Ovary (tissue), 9 donors: ENCODE results near the gene FTO. TPM values are rescaled to one million over a fixed set of nuclear protein-coding genes. Genes with fewer than 3 reads are reported as not detected.

Experiments used
- DNase-seq, 5 donors: peaks; one replicate each; pipeline ENCODE4 v3.0.0-alpha.2; 2019 to 2020
- H3K27ac ChIP-seq, 2 donors: fragments of 200-600 bp; one replicate each; pipeline versions ENCODE4 v1.5.1 to v1.8.0; 2019 to 2022
- H3K27me3 ChIP-seq: fragments of 200-600 bp; one replicate; pipeline ENCODE4 v1.8.0; 2022
- H3K36me3 ChIP-seq: fragments of 200-600 bp; sonication (generic); one replicate; pipeline ENCODE4 v1.5.1; 2019
- H3K4me1 ChIP-seq: one replicate; pipeline ENCODE4 v1.8.1; 2013; ENCODE audit warnings: mild to moderate bottlenecking, moderate library complexity; ENCODE audit not compliant: insufficient read depth
- H3K4me3 ChIP-seq: fragments of 200-600 bp; sonication (generic); one replicate; pipeline ENCODE4 v1.5.1; 2017
- H3K9me3 ChIP-seq, 2 donors: fragments of 200-600 bp in 1 of 2; sonication (generic) in 1 of 2; one replicate each; pipeline versions ENCODE4 v1.5.1 to v1.8.1; 2013 to 2019; ENCODE audit warnings: mild to moderate bottlenecking in 1 of 2, moderate library complexity in 1 of 2
- CTCF ChIP-seq, 3 donors: fragments of 450-650 bp in 2 of 3; fragments of 200-600 bp in 1 of 3; IDR thresholded peaks; one replicate each; pipeline versions ENCODE4 v1.5.1 to v1.8.0; 2016 to 2022; ENCODE audit warnings: antibody characterized with exemption in 3 of 3, mild to moderate bottlenecking in 1 of 3
- EP300 ChIP-seq: sonication (generic); formaldehyde crosslinking; IDR thresholded peaks from one replicate; pipeline ENCODE4 v1.6.1; 2017; ENCODE audit warnings: antibody characterized with exemption
- POLR2A ChIP-seq: fragments of 450-650 bp; IDR thresholded peaks from one replicate; pipeline ENCODE4 v1.6.1; 2017; ENCODE audit warnings: antibody characterized with exemption, mild to moderate bottlenecking, moderate library complexity
- WGBS, 3 donors: extraction: QIAGEN DNeasy Blood & Tissue Kit in 1 of 3; methylation state at CpG; one replicate each; pipeline versions ENCODE4 v1.1.5 to v1.1.7; 2013 to 2017; 5-methylcytosine and 5-hydroxymethylcytosine counted together
- intact Hi-C, 4 donors: fragments of 100-400 bp; cut with DNase I; formaldehyde crosslinking; loops; one replicate each; pipeline versions ENCODE4 v1.11.0 to v1.15.1; 2022 to 2023
- polyA plus RNA-seq, 2 donors: library from polyadenylated mRNA; stranded (reverse); fragments of 200-250 nt in 1 of 2; fragments of 350-450 nt in 1 of 2; fragmentation: Illumina TruSeq in 1 of 2; extraction: RNeasy Lipid Tissue Mini Kit (QIAGEN cat#74804) in 1 of 2; gene quantifications; one replicate each; pipeline ENCODE4 v1.2.3, GENCODE V29; 2013 to 2014
- small RNA-seq: library from RNA; depleted of rRNA; stranded (forward); fragments of <200 nt; gene quantifications from one replicate; pipeline ENCODE3, GENCODE V24; 2016
- total RNA-seq, 7 donors: library from RNA; depleted of rRNA in 2 of 7; stranded (reverse); fragments of >200 nt in 2 of 7; fragmentation: NEBNext Ultra II Directional in 3 of 7; extraction: Animal tissue kit (Norgen Biotek cat#: 25700) in 3 of 7; gene quantifications; one replicate each; pipeline versions ENCODE4 v1.1.0 to v1.2.4, GENCODE V29; 2016 to 2023
- donor health status: DM: no; HTN: no; CAD: no; lungs with moderate emphysema.
- donor health status: DM: no; HTN: no; CAD: no.
- donor health status: Bipolar disorder and iron deficiency.
- donor health status: DM: yes; HTN: yes; CAD: no.
- donor health status: DM: no; HTN: no; CAD: no.
- donor health status: DM: yes; HTN: yes; CAD: no.

The FTO gene
- total and polyA plus RNA-seq, 9 donors: 43.6 to 128 (median 91.4) TPM

- Histone ChIP-seq H3K9me3 (no peaks in the 10 kb centered on the region), H3K4me3 (no peak overlapping the region), H3K27ac (no peak overlapping the region), H3K36me3 (no peaks in the 10 kb centered on the region), H3K27me3 (no peaks in the 10 kb centered on the region), H3K4me1 (no peaks in the 10 kb centered on the region)
- intact Hi-C loops: no loop called here
- DNase-seq: no peak
- WGBS, 3 donors: 86 to 96% (median 90%) methylated on average over 3 of the region's 3 CpGs
- no peak for TF ChIP-seq POLR2A
- TF ChIP-seq EP300: no peak
- TF ChIP-seq CTCF (IDR thresholded peaks at IDR 0.05): no peak
Observed at GRCh38 chr16:54200161-54200534, 496.2 kb downstream of the FTO start.

GRCh38 chr16:54200720-54201119 lies 496.8 kb downstream of the FTO start:
- H3K4me1 ChIP-seq: no peaks in the 10 kb centered on the region
- H3K36me3 ChIP-seq: no peaks in the 10 kb centered on the region
- DNase-seq: no peak
- H3K27ac ChIP-seq: no peak overlapping the region
- no peaks in the 10 kb centered on the region for H3K9me3 ChIP-seq
- WGBS, 3 donors: 83 to 92% (median 85%) methylated on average over 1 of the region's 1 CpG
- H3K4me3 ChIP-seq: no peak overlapping the region
- intact Hi-C loops: no loop called here
- no peak for TF ChIP-seq POLR2A
- no peak for TF ChIP-seq CTCF (IDR thresholded peaks at IDR 0.05)
- TF ChIP-seq EP300: no peak
- H3K27me3 ChIP-seq: no peaks in the 10 kb centered on the region

GRCh38 chr16:54201200-54201599 lies 497.2 kb downstream of the FTO start:
- no peak overlapping the region for H3K27ac ChIP-seq
- no peaks in the 10 kb centered on the region for H3K9me3 ChIP-seq
- WGBS, 3 donors: 87 to 92% (median 90%) methylated on average over 4 of the region's 4 CpGs
- H3K36me3 ChIP-seq: no peaks in the 10 kb centered on the region
- intact Hi-C loops: no loop called here
- no peak overlapping the region for H3K4me3 ChIP-seq
- TF ChIP-seq POLR2A: no peak
- no peak for TF ChIP-seq EP300
- no peak for TF ChIP-seq CTCF (IDR thresholded peaks at IDR 0.05)
- DNase-seq: no peak
- H3K27me3 ChIP-seq: no peaks in the 10 kb centered on the region
- no peaks in the 10 kb centered on the region for H3K4me1 ChIP-seq

Small RNA genes lying within 50 kb of the gene (small RNA-seq; reads per million reads assigned to genes)
- gene AC007347.2: not detected

Other genes starting within 250 kb of the FTO start
- gene AKTIP, start 200.9 kb upstream of the FTO start, total RNA-seq: 10 to 100 TPM; 29.9 to 51.5 (median 44.1) TPM
- gene AKTIP, start 200.9 kb upstream of the FTO start, polyA plus RNA-seq: 10 to 100 TPM; 28.5 to 43.4 TPM
- gene RPGRIP1L, start 297 bp upstream of the FTO start, total RNA-seq: 10 to 100 TPM in 3 of 7 donors, 1 to 10 TPM in 4; 4.8 to 12.1 (median 8.4) TPM
- gene RPGRIP1L, start 297 bp upstream of the FTO start, polyA plus RNA-seq: 1 to 10 TPM; 1.7 to 7.0 TPM